Thyroid gland (tissue), 4 donors: ENCODE measurements around the gene RNF7.
"Not testable (repeated sequence)": the region's sequence is repeated elsewhere in the genome, so short reads cannot be mapped to it uniquely, and the experiment has no call there.

Experiments
- CTCF ChIP-seq, 6 experiments: fragments of 200-600 bp in 3 of 6; fragments of 450-650 bp in 3 of 6; sonication (generic) in 3 of 6; IDR thresholded peaks; one replicate each; pipeline ENCODE4 v1.5.1; 2016 to 2019; ENCODE audit warnings: antibody characterized with exemption in 6 of 6, mild to moderate bottlenecking in 2 of 6, inconsistent platforms in 1 of 6, moderate library complexity in 1 of 6
- POLR2A ChIP-seq, 2 donors: fragments of 450-650 bp; IDR thresholded peaks; one replicate each; pipeline ENCODE4 v1.6.1; 2017; ENCODE audit warnings: antibody characterized with exemption in 2 of 2, mild to moderate bottlenecking in 2 of 2, moderate library complexity in 1 of 2

GRCh38 chr3:141692973-141693372 lies 45.1 kb upstream of the RNF7 start:
- not testable (repeated sequence) for TF ChIP-seq POLR2A, CTCF (IDR thresholded peaks at IDR 0.05)
